ENCODE data around the gene PRSS33. TPM values are rescaled to one million over a fixed set of nuclear protein-coding genes. Genes with fewer than 3 reads are reported as not detected.

The PRSS33 gene
- total RNA-seq, 1 experiment from 2014 or later = not detected

- no peak for DNase-seq (ENCODE audit: low read depth)
- in situ Hi-C loops (cut with HindIII; ENCODE audit: low pct_unique_long_range_greater_than_20kb, low sequenced_read_pairs) = no loop called here
Observed at GRCh38 chr16:2769675-2770056, 17.7 kb downstream of the PRSS33 start.

DNA sequence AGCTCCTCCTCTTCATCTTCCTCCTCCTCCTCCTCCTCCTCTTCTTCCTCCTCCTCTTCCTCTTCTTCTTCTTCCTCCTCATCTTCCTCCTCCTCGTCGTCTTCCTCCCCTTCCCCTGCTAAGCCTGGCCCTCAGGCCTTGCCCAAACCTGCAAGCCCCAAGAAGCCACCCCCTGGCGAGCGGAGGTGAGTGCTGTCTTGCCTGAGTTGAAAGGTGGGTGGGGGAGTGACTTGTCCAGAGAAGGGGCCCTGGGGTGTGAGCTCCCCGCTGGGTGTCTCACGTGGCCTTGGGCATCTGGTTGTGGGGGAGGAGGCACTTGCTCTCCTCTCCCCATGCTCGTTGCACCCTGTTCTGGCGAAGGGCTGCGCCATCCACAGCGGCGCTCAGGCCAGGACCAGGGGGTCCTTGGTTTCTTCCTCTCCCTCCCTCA is 18.2 kb downstream of the PRSS33 start:
- DNase-seq (ENCODE audit: low read depth) = no peak

GRCh38 chr16:2768403-2769089 is 18.8 kb downstream of the PRSS33 start:
- no peak for DNase-seq (ENCODE audit: low read depth)
- in situ Hi-C loops (cut with HindIII; ENCODE audit: low pct_unique_long_range_greater_than_20kb, low sequenced_read_pairs) = no loop called here

More for the DNA sequence above, 18.2 kb downstream of the PRSS33 start:
- in situ Hi-C loops (cut with HindIII; ENCODE audit: low pct_unique_long_range_greater_than_20kb, low sequenced_read_pairs) = no loop called here

DNA sequence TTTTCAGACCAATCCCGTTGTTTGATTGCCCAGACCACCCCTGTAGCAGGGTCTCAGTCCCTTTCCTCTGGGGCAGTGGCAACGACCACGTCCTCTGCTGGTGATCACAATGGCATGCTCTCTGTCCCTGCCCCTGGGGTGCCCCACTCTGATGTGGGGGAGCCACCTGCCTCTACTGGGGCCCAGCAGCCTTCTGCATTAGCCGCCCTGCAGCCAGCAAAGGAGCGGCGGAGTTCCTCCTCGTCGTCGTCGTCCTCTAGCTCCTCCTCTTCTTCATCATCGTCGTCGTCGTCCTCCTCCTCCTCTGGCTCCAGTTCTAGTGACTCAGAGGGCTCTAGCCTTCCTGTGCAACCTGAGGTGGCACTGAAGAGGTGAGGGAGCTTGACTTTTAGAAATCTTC is 19.5 kb downstream of the PRSS33 start:
- in situ Hi-C loops (cut with HindIII; ENCODE audit: low pct_unique_long_range_greater_than_20kb, low sequenced_read_pairs) = no loop called here
- DNase-seq (ENCODE audit: low read depth) = no peak

- no peak for DNase-seq (ENCODE audit: low read depth)
- in situ Hi-C loops (cut with HindIII; ENCODE audit: low pct_unique_long_range_greater_than_20kb, low sequenced_read_pairs) = no loop called here
Observed at GRCh38 chr16:2767140-2767731, 20.1 kb downstream of the PRSS33 start.

DNA sequence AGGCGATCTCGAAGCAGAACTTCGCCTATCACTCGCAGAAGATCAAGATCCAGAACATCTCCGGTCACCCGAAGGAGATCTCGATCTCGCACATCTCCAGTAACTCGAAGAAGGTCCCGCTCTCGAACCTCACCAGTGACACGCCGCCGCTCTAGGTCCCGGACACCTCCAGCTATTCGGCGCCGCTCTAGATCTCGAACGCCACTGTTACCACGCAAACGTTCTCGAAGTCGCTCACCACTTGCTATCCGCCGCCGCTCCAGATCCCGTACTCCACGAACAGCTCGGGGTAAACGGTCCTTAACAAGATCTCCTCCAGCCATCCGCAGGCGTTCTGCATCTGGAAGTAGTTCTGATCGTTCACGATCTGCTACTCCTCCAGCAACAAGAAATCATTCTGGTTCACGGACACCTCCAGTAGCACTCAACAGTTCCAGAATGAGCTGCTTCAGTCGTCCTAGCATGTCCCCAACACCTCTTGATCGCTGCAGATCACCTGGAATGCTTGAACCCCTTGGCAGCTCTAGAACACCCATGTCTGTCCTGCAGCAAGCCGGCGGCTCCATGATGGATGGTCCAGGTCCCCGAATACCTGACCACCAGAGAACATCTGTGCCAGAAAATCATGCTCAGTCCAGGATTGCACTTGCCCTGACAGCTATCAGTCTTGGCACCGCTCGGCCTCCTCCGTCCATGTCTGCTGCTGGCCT is 20.8 kb downstream of the PRSS33 start:
- in situ Hi-C loops (cut with HindIII; ENCODE audit: low pct_unique_long_range_greater_than_20kb, low sequenced_read_pairs) = no loop called here
- no peak for DNase-seq (ENCODE audit: low read depth)

GRCh38 chr16:2765462-2766404 is 21.6 kb downstream of the PRSS33 start:
- in situ Hi-C loops (cut with HindIII; ENCODE audit: low pct_unique_long_range_greater_than_20kb, low sequenced_read_pairs) = no loop called here
- DNase-seq (ENCODE audit: low read depth) = no peak

DNA sequence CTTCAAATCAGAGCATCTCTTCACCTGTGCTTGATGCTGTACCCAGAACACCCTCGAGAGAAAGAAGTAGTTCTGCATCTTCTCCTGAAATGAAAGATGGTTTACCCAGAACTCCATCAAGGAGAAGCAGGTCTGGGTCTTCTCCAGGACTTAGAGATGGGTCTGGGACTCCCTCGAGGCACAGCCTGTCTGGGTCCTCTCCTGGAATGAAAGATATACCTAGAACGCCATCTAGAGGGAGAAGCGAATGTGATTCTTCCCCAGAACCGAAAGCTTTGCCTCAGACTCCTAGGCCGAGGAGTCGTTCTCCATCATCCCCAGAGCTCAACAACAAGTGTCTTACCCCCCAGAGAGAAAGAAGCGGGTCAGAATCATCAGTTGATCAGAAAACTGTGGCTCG is 22.6 kb downstream of the PRSS33 start:
- in situ Hi-C loops (cut with HindIII; ENCODE audit: low pct_unique_long_range_greater_than_20kb, low sequenced_read_pairs) = no loop called here
- no peak for DNase-seq (ENCODE audit: low read depth)

DNA sequence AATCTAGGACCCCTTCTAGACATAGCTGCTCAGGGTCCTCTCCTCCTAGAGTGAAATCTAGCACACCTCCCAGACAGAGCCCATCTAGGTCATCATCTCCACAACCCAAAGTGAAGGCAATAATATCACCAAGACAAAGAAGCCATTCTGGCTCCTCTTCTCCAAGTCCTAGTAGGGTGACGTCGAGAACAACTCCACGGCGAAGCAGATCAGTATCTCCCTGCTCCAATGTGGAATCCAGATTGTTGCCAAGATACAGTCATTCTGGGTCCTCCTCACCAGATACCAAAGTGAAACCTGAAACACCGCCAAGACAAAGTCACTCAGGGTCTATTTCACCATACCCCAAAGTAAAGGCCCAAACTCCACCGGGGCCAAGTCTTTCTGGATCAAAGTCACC is 24.2 kb downstream of the PRSS33 start:
- in situ Hi-C loops (cut with HindIII; ENCODE audit: low pct_unique_long_range_greater_than_20kb, low sequenced_read_pairs) = no loop called here
- no peak for DNase-seq (ENCODE audit: low read depth)

DNA sequence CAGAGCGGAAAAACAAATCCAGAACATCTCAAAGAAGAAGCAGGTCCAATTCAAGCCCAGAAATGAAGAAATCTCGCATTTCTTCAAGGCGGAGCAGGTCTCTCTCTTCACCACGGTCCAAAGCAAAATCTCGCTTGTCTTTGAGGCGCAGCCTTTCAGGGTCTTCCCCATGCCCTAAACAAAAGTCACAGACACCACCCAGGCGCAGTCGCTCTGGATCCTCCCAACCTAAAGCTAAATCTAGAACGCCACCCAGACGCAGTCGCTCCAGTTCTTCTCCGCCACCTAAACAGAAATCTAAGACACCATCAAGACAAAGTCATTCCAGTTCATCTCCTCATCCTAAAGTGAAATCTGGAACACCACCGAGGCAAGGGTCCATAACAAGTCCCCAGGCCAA is 24.6 kb downstream of the PRSS33 start:
- DNase-seq (ENCODE audit: low read depth) = no peak
- in situ Hi-C loops (cut with HindIII; ENCODE audit: low pct_unique_long_range_greater_than_20kb, low sequenced_read_pairs) = no loop called here

GRCh38 chr16:2761886-2762583 is 25.3 kb downstream of the PRSS33 start:
- in situ Hi-C loops (cut with HindIII; ENCODE audit: low pct_unique_long_range_greater_than_20kb, low sequenced_read_pairs) = no loop called here
- DNase-seq (ENCODE audit: low read depth) = no peak

DNA sequence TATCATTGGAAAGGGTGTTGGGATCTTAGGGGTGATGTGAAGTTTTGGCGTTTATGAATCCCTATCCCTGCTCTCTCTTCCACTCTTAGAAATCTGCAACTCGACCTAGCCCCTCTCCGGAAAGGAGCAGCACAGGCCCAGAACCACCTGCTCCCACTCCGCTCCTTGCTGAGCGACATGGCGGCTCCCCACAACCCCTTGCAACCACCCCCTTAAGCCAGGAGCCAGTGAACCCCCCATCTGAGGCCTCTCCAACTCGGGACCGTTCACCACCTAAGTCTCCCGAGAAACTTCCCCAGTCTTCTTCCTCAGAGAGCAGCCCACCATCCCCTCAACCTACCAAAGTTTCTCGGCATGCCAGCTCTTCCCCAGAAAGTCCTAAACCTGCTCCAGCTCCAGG is 25.9 kb downstream of the PRSS33 start:
- in situ Hi-C loops (cut with HindIII; ENCODE audit: low pct_unique_long_range_greater_than_20kb, low sequenced_read_pairs) = no loop called here
- no peak for DNase-seq (ENCODE audit: low read depth)

GRCh38 chr16:2757344-2757743 is 30.0 kb downstream of the PRSS33 start:
- in situ Hi-C loops (cut with HindIII; ENCODE audit: low pct_unique_long_range_greater_than_20kb, low sequenced_read_pairs) = no loop called here
- DNase-seq (ENCODE audit: low read depth) = no peak

- DNase-seq (ENCODE audit: low read depth) = no peak
- in situ Hi-C loops (cut with HindIII; ENCODE audit: low pct_unique_long_range_greater_than_20kb, low sequenced_read_pairs) = no loop called here
Observed at GRCh38 chr16:2756288-2757015, 30.9 kb downstream of the PRSS33 start.

DNA sequence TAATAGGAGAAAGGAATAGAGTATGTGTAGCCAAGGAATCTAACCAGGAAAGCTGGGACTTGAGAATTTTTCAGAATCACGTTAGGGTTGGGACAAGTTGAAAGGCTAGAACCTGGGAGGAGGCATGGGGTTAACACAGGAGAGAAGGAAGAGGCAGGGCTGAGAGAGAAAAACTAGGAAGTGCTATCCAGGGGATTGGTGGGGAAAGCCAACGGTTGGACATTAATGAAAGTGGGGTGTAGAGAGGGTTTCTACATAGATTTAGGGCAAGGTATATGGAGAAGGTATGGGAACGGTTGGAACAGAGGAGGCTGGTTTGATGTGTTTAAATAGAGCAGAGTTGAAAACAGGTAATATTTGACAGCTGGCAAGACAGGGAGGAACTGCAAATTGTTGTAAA is 32.2 kb downstream of the PRSS33 start:
- in situ Hi-C loops (cut with HindIII; ENCODE audit: low pct_unique_long_range_greater_than_20kb, low sequenced_read_pairs) = no loop called here
- no peak for DNase-seq (ENCODE audit: low read depth)

DNA sequence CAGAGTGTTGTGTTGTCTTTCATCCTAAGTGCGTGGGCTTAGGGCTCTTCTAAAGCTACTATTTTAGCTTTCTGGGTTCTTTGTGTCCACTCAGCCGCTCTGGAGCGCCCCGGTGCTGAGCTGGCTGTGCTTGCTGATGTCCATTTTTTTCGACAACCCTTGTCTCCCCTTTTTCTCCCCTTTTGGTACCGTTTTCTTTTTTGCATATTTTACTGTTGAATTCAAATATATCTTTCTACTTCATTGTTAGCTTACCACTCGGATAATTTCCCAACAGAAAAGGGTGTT is 33.7 kb downstream of the PRSS33 start:
- in situ Hi-C loops (cut with HindIII; ENCODE audit: low pct_unique_long_range_greater_than_20kb, low sequenced_read_pairs) = no loop called here
- no peak for DNase-seq (ENCODE audit: low read depth)

DNA sequence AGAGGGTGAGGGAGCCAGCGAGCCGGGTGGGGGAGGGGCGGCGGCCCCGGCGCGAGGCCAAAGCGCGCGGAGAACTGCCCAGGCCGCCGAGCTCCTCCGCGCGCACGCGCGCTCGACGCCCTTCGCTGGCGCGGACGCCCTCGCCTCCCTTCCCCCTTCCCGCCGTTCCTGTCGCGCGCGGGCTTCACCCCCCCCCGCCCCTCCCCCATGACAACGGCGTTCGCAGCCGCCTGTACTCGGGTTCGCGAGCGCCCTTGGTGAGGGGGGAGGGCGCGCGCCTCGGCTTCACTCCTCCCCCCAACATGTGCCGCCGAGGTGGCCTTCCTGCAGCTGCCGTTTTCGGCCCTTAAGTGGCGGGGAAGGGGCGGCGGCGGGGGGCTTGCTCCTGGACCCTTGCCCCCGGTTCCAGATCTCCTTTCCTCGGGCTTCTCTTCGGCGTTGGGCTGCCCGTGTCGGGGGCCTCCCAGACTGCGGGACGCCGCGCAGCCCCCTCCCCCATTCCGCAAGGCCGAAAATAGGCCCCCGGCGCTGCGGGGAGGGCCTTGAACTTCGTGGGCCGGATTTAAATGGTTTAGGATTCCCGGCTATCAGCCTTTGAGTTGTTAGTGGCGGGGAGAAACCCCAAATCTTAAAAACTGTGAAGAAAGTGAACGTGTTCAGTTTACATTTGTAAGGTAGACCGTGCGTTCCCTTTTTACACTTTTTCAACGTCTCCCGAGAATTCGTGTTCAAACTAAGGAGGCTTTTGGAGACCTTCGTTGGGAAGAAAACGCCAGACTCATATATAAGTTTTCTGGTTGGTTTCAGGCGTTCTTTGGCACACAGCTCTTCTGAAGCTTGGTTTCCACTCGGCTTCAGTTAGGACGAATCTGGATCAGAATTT is 34.3 kb downstream of the PRSS33 start:
- DNase-seq (ENCODE audit: low read depth) = no peak
- in situ Hi-C loops (cut with HindIII; ENCODE audit: low pct_unique_long_range_greater_than_20kb, low sequenced_read_pairs) = no loop called here
